HEK293 (cell line): ENCODE data around the gene CXCL5.

Source experiments
- CTCF ChIA-PET: fragments of 350-600 bp; formaldehyde crosslinking; extraction: SDS; loops from one replicate; lab custom pipeline; 2021; ENCODE audit warnings: antibody characterized with exemption; lab: Yijun Ruan, JAX
- POLR2A ChIA-PET: fragments of 300-600 bp; formaldehyde crosslinking; extraction: SDS; loops from one replicate; lab custom pipeline; 2020; ENCODE audit warnings: antibody characterized with exemption, inconsistent platforms; lab: Yijun Ruan, JAX
- H3K27ac ChIP-seq: fragments of 200-500 bp; sonication (Bioruptor generic); 2 replicates; pipeline ENCODE4 v1.5.1; 2014; ENCODE audit warnings: low read depth, low read length, control low read depth, inconsistent platforms; ENCODE audit errors: extremely low read depth
- H3K36me3 ChIP-seq, 2 experiments: fragments of 200-500 bp in 1 of 2; sonication (Bioruptor generic) in 1 of 2; 1 replicate in 1 of 2; 2 replicates in 1 of 2; pipeline ENCODE4 v1.5.1; 2014 to 2017; ENCODE audit warnings: inconsistent platforms in 2 of 2, low read length in 2 of 2; ENCODE audit not compliant: control insufficient read depth in 2 of 2, insufficient read depth in 1 of 2
- H3K4me1 ChIP-seq: fragments of 200-500 bp; sonication (Bioruptor generic); 2 replicates; pipeline ENCODE4 v1.5.1; 2014; ENCODE audit warnings: mild to moderate bottlenecking, low read length, inconsistent platforms; ENCODE audit not compliant: control insufficient read depth, insufficient read depth
- H3K4me3 ChIP-seq: 2 replicates; pipeline ENCODE4 v1.5.1; 2011; ENCODE audit warnings: low read depth, mild to moderate bottlenecking, control low read depth, low read length, moderate library complexity
- H3K9me3 ChIP-seq: fragments of 200-500 bp; sonication (Bioruptor generic); 2 replicates; pipeline ENCODE4 v1.5.1; 2014; ENCODE audit warnings: low read depth, low read length, inconsistent platforms; ENCODE audit not compliant: control insufficient read depth, insufficient read depth
- GLIS1 ChIP-seq: fragments of 450-650 bp; formaldehyde crosslinking; IDR thresholded peaks from 2 replicates; pipeline ENCODE4 v1.5.1; 2016; ENCODE audit warnings: missing biosample characterization, missing genetic modification characterization
- IKZF3 ChIP-seq: fragments of 450-650 bp; IDR thresholded peaks from 2 replicates; pipeline ENCODE4 v1.5.0; 2018; ENCODE audit warnings: missing biosample characterization, mild to moderate bottlenecking, missing genetic modification characterization, moderate library complexity
- TRIM28 ChIP-seq: IDR thresholded peaks from 2 replicates; pipeline ENCODE4 v1.6.1; 2011; ENCODE audit warnings: low read length, control low read depth, borderline replicate concordance
- ZBTB21 ChIP-seq: fragments of 450-650 bp; formaldehyde crosslinking; IDR thresholded peaks from 2 replicates; pipeline ENCODE4 v1.5.1; 2017; ENCODE audit warnings: missing biosample characterization, missing genetic modification characterization
- ZBTB7A ChIP-seq: fragments of 450-650 bp; formaldehyde crosslinking; IDR thresholded peaks from 2 replicates; pipeline ENCODE4 v1.5.1; 2016; ENCODE audit warnings: low read depth, missing biosample characterization, missing genetic modification characterization
- ZFHX2 ChIP-seq: fragments of 450-650 bp; formaldehyde crosslinking; conservative IDR thresholded peaks from 2 replicates; pipeline ENCODE4 v1.5.1; 2016; ENCODE audit warnings: missing biosample characterization, missing genetic modification characterization
- ZNF175 ChIP-seq: fragments of 450-650 bp; formaldehyde crosslinking; IDR thresholded peaks from 2 replicates; pipeline ENCODE4 v1.5.1; 2016; ENCODE audit warnings: missing biosample characterization, missing genetic modification characterization
- ZNF433 ChIP-seq: fragments of 450-650 bp; formaldehyde crosslinking; IDR thresholded peaks from 2 replicates; pipeline ENCODE4 v1.5.1; 2016; ENCODE audit warnings: missing biosample characterization, missing genetic modification characterization, low read depth
- ZNF585B ChIP-seq: fragments of 450-650 bp; formaldehyde crosslinking; IDR thresholded peaks from 2 replicates; pipeline ENCODE4 v1.5.1; 2016; ENCODE audit warnings: missing biosample characterization, missing genetic modification characterization
- ZNF629 ChIP-seq: fragments of 450-650 bp; formaldehyde crosslinking; IDR thresholded peaks from 2 replicates; pipeline ENCODE4 v1.5.1; 2017; ENCODE audit warnings: missing biosample characterization, missing genetic modification characterization
- ZNF664 ChIP-seq: fragments of 450-650 bp; formaldehyde crosslinking; IDR thresholded peaks from 2 replicates; pipeline ENCODE4 v1.5.1; 2016; ENCODE audit warnings: missing biosample characterization, missing genetic modification characterization
- ZNF768 ChIP-seq: fragments of 450-650 bp; formaldehyde crosslinking; IDR thresholded peaks from 2 replicates; pipeline ENCODE4 v1.5.1; 2018; ENCODE audit warnings: missing biosample characterization, mild to moderate bottlenecking, missing genetic modification characterization
- ZNF830 ChIP-seq: fragments of 450-650 bp; IDR thresholded peaks from 2 replicates; pipeline ENCODE4 v1.5.0; 2018; ENCODE audit warnings: missing biosample characterization, missing genetic modification characterization, low read depth, mild to moderate bottlenecking, moderate library complexity
- TF ChIP-seq, protein P1 (sequence below): fragments of 450-650 bp; formaldehyde crosslinking; IDR thresholded peaks from 2 replicates; pipeline ENCODE4 v1.5.1; 2016; ENCODE audit warnings: missing biosample characterization, missing genetic modification characterization
- TF ChIP-seq, protein P2 (sequence below): fragments of 450-650 bp; formaldehyde crosslinking; IDR thresholded peaks from 2 replicates; pipeline ENCODE4 v1.5.1; 2016; ENCODE audit warnings: missing biosample characterization, missing genetic modification characterization
- TF ChIP-seq, protein P3 (sequence below): fragments of 450-650 bp; formaldehyde crosslinking; conservative IDR thresholded peaks from 2 replicates; pipeline ENCODE4 v1.5.1; 2016; ENCODE audit warnings: low read depth, missing biosample characterization, missing genetic modification characterization
- TF ChIP-seq, protein P4 (sequence below): fragments of 450-650 bp; formaldehyde crosslinking; IDR thresholded peaks from 2 replicates; pipeline ENCODE4 v1.5.1; 2016; ENCODE audit warnings: missing biosample characterization, missing genetic modification characterization, low read depth
- TF ChIP-seq, protein P5 (sequence below): fragments of 450-650 bp; formaldehyde crosslinking; IDR thresholded peaks from 2 replicates; pipeline ENCODE4 v1.5.1; 2016; ENCODE audit warnings: missing biosample characterization, missing genetic modification characterization
- TF ChIP-seq, protein P6 (sequence below): fragments of 450-650 bp; formaldehyde crosslinking; IDR thresholded peaks from 2 replicates; pipeline ENCODE4 v1.5.1; 2016; ENCODE audit warnings: missing biosample characterization, missing genetic modification characterization

Gene CXCL5

DNA sequence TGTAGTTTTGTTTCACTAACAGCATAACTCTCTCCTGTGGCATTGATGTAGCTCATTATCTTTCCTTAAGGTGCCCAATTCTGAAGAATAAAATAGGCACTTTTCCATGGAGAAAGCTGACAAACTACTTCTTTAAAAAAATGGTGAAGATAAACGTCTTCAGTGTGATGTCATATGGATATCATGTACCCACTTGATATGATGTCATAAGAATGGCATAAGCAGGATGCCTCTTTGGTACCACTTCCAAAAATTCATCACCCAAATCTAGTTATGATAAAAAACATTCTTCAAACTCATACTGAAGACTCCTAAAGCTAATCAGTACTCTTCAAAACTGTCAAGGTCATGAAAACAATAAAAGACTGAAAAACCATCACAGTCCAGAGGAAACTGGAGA is 42.9 kb upstream of the CXCL5 start:
- H3K36me3 ChIP-seq: no peaks in the 10 kb centered on the region
- ChIA-PET CTCF (no interaction called here), POLR2A (no interaction called here)
- TF ChIP-seq, protein P1, sequence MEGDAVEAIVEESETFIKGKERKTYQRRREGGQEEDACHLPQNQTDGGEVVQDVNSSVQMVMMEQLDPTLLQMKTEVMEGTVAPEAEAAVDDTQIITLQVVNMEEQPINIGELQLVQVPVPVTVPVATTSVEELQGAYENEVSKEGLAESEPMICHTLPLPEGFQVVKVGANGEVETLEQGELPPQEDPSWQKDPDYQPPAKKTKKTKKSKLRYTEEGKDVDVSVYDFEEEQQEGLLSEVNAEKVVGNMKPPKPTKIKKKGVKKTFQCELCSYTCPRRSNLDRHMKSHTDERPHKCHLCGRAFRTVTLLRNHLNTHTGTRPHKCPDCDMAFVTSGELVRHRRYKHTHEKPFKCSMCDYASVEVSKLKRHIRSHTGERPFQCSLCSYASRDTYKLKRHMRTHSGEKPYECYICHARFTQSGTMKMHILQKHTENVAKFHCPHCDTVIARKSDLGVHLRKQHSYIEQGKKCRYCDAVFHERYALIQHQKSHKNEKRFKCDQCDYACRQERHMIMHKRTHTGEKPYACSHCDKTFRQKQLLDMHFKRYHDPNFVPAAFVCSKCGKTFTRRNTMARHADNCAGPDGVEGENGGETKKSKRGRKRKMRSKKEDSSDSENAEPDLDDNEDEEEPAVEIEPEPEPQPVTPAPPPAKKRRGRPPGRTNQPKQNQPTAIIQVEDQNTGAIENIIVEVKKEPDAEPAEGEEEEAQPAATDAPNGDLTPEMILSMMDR: no peak
- TF ChIP-seq, protein P2, sequence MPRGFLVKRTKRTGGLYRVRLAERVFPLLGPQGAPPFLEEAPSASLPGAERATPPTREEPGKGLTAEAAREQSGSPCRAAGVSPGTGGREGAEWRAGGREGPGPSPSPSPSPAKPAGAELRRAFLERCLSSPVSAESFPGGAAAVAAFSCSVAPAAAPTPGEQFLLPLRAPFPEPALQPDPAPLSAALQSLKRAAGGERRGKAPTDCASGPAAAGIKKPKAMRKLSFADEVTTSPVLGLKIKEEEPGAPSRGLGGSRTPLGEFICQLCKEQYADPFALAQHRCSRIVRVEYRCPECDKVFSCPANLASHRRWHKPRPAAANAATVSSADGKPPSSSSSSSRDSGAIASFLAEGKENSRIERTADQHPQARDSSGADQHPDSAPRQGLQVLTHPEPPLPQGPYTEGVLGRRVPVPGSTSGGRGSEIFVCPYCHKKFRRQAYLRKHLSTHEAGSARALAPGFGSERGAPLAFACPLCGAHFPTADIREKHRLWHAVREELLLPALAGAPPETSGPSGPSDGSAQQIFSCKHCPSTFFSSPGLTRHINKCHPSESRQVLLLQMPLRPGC (tag by site-specific recombination): no peak
- no peak for TF ChIP-seq ZNF768 (tag by site-specific recombination)
- TF ChIP-seq, protein P3, sequence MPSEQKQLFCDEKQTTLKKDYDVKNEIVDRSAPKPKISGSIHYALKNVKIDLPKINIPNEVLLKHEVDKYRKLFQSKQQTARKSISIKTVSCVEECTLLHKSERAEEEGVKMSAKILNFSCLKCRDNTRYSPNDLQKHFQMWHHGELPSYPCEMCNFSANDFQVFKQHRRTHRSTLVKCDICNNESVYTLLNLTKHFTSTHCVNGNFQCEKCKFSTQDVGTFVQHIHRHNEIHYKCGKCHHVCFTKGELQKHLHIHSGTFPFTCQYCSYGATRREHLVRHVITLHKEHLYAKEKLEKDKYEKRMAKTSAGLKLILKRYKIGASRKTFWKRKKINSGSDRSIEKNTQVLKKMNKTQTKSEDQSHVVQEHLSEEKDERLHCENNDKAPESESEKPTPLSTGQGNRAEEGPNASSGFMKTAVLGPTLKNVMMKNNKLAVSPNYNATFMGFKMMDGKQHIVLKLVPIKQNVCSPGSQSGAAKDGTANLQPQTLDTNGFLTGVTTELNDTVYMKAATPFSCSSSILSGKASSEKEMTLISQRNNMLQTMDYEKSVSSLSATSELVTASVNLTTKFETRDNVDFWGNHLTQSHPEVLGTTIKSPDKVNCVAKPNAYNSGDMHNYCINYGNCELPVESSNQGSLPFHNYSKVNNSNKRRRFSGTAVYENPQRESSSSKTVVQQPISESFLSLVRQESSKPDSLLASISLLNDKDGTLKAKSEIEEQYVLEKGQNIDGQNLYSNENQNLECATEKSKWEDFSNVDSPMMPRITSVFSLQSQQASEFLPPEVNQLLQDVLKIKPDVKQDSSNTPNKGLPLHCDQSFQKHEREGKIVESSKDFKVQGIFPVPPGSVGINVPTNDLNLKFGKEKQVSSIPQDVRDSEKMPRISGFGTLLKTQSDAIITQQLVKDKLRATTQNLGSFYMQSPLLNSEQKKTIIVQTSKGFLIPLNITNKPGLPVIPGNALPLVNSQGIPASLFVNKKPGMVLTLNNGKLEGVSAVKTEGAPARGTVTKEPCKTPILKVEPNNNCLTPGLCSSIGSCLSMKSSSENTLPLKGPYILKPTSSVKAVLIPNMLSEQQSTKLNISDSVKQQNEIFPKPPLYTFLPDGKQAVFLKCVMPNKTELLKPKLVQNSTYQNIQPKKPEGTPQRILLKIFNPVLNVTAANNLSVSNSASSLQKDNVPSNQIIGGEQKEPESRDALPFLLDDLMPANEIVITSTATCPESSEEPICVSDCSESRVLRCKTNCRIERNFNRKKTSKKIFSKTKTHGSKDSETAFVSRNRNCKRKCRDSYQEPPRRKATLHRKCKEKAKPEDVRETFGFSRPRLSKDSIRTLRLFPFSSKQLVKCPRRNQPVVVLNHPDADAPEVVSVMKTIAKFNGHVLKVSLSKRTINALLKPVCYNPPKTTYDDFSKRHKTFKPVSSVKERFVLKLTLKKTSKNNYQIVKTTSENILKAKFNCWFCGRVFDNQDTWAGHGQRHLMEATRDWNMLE (tag by site-specific recombination): no peak
- TF ChIP-seq, protein P4, sequence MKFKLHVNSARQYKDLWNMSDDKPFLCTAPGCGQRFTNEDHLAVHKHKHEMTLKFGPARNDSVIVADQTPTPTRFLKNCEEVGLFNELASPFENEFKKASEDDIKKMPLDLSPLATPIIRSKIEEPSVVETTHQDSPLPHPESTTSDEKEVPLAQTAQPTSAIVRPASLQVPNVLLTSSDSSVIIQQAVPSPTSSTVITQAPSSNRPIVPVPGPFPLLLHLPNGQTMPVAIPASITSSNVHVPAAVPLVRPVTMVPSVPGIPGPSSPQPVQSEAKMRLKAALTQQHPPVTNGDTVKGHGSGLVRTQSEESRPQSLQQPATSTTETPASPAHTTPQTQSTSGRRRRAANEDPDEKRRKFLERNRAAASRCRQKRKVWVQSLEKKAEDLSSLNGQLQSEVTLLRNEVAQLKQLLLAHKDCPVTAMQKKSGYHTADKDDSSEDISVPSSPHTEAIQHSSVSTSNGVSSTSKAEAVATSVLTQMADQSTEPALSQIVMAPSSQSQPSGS (tag by site-specific recombination): peak; percentile 78
- TF ChIP-seq ZNF175 (tag by site-specific recombination): no peak
- no peak for TF ChIP-seq ZNF830 (tag by site-specific recombination)
- TF ChIP-seq ZNF585B (tag by site-specific recombination): no peak
- TF ChIP-seq ZBTB21 (tag by site-specific recombination): peak; percentile 50; the same call in 1 of the 2 replicates
- TF ChIP-seq, protein P5, sequence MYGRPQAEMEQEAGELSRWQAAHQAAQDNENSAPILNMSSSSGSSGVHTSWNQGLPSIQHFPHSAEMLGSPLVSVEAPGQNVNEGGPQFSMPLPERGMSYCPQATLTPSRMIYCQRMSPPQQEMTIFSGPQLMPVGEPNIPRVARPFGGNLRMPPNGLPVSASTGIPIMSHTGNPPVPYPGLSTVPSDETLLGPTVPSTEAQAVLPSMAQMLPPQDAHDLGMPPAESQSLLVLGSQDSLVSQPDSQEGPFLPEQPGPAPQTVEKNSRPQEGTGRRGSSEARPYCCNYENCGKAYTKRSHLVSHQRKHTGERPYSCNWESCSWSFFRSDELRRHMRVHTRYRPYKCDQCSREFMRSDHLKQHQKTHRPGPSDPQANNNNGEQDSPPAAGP: no peak
- no peak for TF ChIP-seq ZNF664 (tag by site-specific recombination)
- peak; percentile 69 for TF ChIP-seq ZNF629 (tag by site-specific recombination)
- TF ChIP-seq TRIM28: no peak
- H3K27ac ChIP-seq: no peak overlapping the region
- H3K9me3 ChIP-seq: no peaks in the 10 kb centered on the region
- no peak overlapping the region for H3K4me3 ChIP-seq
- H3K4me1 ChIP-seq: no peaks in the 10 kb centered on the region

- Histone ChIP-seq H3K27ac (no peak overlapping the region), H3K9me3 (no peaks in the 10 kb centered on the region), H3K4me3 (peak overlapping the region; percentile 62; the same call in 1 of the 2 replicates), H3K36me3 (no peaks in the 10 kb centered on the region), H3K4me1 (no peaks in the 10 kb centered on the region)
- CTCF ChIA-PET: interaction anchor here (0.7 to 1.0 kb wide), 3 partner anchors 72 to 691 kb away, joined by 3 read pairs; no protein-coding TSS in a partner anchor
- POLR2A ChIA-PET: no interaction called here
- peak; percentile 38; the same call in 1 of the 2 replicates for TF ChIP-seq GLIS1
- TF ChIP-seq ZBTB7A (tag by site-specific recombination): no peak
- TF ChIP-seq ZFHX2: no peak
- TF ChIP-seq IKZF3 (tag by site-specific recombination): 0 out of 2 replicates have a peak, but pooled peaks have one; percentile 30
- no peak for TF ChIP-seq ZNF433
- TF ChIP-seq, protein P6, sequence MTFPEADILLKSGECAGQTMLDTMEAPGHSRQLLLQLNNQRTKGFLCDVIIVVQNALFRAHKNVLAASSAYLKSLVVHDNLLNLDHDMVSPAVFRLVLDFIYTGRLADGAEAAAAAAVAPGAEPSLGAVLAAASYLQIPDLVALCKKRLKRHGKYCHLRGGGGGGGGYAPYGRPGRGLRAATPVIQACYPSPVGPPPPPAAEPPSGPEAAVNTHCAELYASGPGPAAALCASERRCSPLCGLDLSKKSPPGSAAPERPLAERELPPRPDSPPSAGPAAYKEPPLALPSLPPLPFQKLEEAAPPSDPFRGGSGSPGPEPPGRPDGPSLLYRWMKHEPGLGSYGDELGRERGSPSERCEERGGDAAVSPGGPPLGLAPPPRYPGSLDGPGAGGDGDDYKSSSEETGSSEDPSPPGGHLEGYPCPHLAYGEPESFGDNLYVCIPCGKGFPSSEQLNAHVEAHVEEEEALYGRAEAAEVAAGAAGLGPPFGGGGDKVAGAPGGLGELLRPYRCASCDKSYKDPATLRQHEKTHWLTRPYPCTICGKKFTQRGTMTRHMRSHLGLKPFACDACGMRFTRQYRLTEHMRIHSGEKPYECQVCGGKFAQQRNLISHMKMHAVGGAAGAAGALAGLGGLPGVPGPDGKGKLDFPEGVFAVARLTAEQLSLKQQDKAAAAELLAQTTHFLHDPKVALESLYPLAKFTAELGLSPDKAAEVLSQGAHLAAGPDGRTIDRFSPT (tag by site-specific recombination): no peak
Measured at GRCh38 chr4:74039315-74039763, 40.9 kb upstream of the CXCL5 start.
